HepG2 (cell line): ENCODE results near the gene SLC2A11.

Experiments
- IRX3 ChIP-seq: sonication (generic); formaldehyde crosslinking; IDR thresholded peaks from 2 replicates; pipeline ENCODE4 v1.8.1; 2023; ENCODE audit warnings: mild to moderate bottlenecking, low read depth, missing genetic modification reagents, borderline replicate concordance
- SP2 ChIP-seq: sonication (generic); formaldehyde crosslinking; IDR thresholded peaks from 2 replicates; pipeline ENCODE4 v1.5.1; 2020; ENCODE audit warnings: mild to moderate bottlenecking, missing genetic modification reagents
- YY1 ChIP-seq: IDR thresholded peaks from 2 replicates; pipeline ENCODE4 v1.6.1; 2011; ENCODE audit warnings: low read length, low read depth, moderate library complexity, mild to moderate bottlenecking; ENCODE audit not compliant: insufficient read depth, insufficient replicate concordance
- ZMYM4 ChIP-seq: sonication (generic); formaldehyde crosslinking; IDR thresholded peaks from 2 replicates; pipeline ENCODE4 v1.8.1; 2023; ENCODE audit warnings: mild to moderate bottlenecking, missing genetic modification reagents
- ZNF615 ChIP-seq: sonication (generic); formaldehyde crosslinking; IDR thresholded peaks from 2 replicates; pipeline ENCODE4 v1.5.0; 2020; ENCODE audit warnings: mild to moderate bottlenecking, missing genetic modification reagents, borderline replicate concordance
- ZNF782 ChIP-seq: sonication (generic); formaldehyde crosslinking; IDR thresholded peaks from 2 replicates; pipeline ENCODE4 v1.4.0; 2020; ENCODE audit warnings: missing genetic modification reagents, mild to moderate bottlenecking, borderline replicate concordance
- TF ChIP-seq, protein P1 (sequence below): sonication (generic); formaldehyde crosslinking; IDR thresholded peaks from 2 replicates; pipeline ENCODE4 v1.4.0; 2020; ENCODE audit warnings: missing genetic modification reagents; ENCODE audit errors: not compliant biosample characterization
- TF ChIP-seq, protein P2 (sequence below), 2 experiments: sonication (generic) in 1 of 2; formaldehyde crosslinking in 1 of 2; IDR thresholded peaks; 2 replicates each; pipeline versions ENCODE4 v1.5.1 to v1.6.1; 2011 to 2020; ENCODE audit warnings: borderline replicate concordance in 1 of 2, low read depth in 1 of 2, low read length in 1 of 2, mild to moderate bottlenecking in 1 of 2, missing genetic modification reagents in 1 of 2, moderate library complexity in 1 of 2
- TF ChIP-seq, protein P3 (sequence below): sonication (generic); formaldehyde crosslinking; IDR thresholded peaks from 2 replicates; pipeline ENCODE4 v1.4.0; 2020; ENCODE audit warnings: missing genetic modification reagents
- TF ChIP-seq, protein P4 (sequence below): sonication (generic); formaldehyde crosslinking; IDR thresholded peaks from 2 replicates; pipeline ENCODE4 v1.5.0; 2020; ENCODE audit warnings: mild to moderate bottlenecking, missing genetic modification reagents, moderate library complexity
- TF ChIP-seq, protein P5 (sequence below): IDR thresholded peaks from 2 replicates; pipeline ENCODE4 v1.6.1; 2012; ENCODE audit warnings: inconsistent platforms

DNA sequence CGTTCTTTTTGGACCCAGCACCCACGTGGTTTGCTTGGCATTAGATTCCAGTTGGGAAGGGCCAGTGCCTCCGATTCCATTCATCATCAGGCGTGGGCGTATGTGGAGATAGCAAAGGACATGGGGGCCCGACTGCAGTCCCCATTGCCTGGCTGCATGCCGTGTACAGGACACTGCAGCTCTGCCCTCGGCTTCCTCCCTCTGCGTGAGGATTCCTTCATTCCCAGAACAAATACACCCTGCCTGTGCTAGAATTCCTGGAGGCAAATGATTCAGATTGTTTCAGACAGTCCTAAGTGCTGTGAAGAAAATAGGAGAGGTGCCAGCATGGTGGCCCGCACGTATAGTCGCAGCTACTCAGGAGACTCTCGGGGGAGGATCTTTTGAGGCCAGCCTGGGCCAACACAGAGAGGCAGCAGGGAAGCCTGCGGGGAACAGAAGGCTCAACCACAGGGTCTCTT lies 34.3 kb upstream of the SLC2A11 start:
- TF ChIP-seq ZMYM4, result no peak
- TF ChIP-seq ZNF615, result no peak
- TF ChIP-seq SP2 (CRISPR knock-in tag), result no peak
- TF ChIP-seq, protein P1, sequence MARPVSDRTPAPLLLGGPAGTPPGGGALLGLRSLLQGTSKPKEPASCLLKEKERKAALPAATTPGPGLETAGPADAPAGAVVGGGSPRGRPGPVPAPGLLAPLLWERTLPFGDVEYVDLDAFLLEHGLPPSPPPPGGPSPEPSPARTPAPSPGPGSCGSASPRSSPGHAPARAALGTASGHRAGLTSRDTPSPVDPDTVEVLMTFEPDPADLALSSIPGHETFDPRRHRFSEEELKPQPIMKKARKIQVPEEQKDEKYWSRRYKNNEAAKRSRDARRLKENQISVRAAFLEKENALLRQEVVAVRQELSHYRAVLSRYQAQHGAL (CRISPR knock-in tag), result no peak
- TF ChIP-seq, protein P2, sequence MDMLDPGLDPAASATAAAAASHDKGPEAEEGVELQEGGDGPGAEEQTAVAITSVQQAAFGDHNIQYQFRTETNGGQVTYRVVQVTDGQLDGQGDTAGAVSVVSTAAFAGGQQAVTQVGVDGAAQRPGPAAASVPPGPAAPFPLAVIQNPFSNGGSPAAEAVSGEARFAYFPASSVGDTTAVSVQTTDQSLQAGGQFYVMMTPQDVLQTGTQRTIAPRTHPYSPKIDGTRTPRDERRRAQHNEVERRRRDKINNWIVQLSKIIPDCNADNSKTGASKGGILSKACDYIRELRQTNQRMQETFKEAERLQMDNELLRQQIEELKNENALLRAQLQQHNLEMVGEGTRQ (IDR thresholded peaks at IDR 0.05; ENCODE audit: low read depth, low read length), result no peak
- TF ChIP-seq, protein P2 (CRISPR knock-in tag; IDR thresholded peaks at IDR 0.05; ENCODE audit: borderline replicate concordance), result no peak
- no peak for TF ChIP-seq IRX3
- TF ChIP-seq YY1, result no peak
- TF ChIP-seq, protein P3, sequence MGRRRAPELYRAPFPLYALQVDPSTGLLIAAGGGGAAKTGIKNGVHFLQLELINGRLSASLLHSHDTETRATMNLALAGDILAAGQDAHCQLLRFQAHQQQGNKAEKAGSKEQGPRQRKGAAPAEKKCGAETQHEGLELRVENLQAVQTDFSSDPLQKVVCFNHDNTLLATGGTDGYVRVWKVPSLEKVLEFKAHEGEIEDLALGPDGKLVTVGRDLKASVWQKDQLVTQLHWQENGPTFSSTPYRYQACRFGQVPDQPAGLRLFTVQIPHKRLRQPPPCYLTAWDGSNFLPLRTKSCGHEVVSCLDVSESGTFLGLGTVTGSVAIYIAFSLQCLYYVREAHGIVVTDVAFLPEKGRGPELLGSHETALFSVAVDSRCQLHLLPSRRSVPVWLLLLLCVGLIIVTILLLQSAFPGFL (CRISPR knock-in tag), result no peak
- TF ChIP-seq, protein P4, sequence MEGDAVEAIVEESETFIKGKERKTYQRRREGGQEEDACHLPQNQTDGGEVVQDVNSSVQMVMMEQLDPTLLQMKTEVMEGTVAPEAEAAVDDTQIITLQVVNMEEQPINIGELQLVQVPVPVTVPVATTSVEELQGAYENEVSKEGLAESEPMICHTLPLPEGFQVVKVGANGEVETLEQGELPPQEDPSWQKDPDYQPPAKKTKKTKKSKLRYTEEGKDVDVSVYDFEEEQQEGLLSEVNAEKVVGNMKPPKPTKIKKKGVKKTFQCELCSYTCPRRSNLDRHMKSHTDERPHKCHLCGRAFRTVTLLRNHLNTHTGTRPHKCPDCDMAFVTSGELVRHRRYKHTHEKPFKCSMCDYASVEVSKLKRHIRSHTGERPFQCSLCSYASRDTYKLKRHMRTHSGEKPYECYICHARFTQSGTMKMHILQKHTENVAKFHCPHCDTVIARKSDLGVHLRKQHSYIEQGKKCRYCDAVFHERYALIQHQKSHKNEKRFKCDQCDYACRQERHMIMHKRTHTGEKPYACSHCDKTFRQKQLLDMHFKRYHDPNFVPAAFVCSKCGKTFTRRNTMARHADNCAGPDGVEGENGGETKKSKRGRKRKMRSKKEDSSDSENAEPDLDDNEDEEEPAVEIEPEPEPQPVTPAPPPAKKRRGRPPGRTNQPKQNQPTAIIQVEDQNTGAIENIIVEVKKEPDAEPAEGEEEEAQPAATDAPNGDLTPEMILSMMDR (CRISPR knock-in tag), result no peak
- no peak for TF ChIP-seq ZNF782 (CRISPR knock-in tag)
- TF ChIP-seq, protein P5, sequence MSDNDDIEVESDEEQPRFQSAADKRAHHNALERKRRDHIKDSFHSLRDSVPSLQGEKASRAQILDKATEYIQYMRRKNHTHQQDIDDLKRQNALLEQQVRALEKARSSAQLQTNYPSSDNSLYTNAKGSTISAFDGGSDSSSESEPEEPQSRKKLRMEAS, result no peak
